NCI-H748 treated with DMSO at 0.1 percent for 48 hours (cell line): ENCODE results near the gene PALD1.

ENCODE experiments used
- DNase-seq: peaks from one replicate; lab custom pipeline; 2025; lab: John Stamatoyannopoulos, UW

The PALD1 gene

GRCh38 chr10:70507966-70508365 lies 29.4 kb downstream of the PALD1 start:
- DNase-seq = no peak

DNA sequence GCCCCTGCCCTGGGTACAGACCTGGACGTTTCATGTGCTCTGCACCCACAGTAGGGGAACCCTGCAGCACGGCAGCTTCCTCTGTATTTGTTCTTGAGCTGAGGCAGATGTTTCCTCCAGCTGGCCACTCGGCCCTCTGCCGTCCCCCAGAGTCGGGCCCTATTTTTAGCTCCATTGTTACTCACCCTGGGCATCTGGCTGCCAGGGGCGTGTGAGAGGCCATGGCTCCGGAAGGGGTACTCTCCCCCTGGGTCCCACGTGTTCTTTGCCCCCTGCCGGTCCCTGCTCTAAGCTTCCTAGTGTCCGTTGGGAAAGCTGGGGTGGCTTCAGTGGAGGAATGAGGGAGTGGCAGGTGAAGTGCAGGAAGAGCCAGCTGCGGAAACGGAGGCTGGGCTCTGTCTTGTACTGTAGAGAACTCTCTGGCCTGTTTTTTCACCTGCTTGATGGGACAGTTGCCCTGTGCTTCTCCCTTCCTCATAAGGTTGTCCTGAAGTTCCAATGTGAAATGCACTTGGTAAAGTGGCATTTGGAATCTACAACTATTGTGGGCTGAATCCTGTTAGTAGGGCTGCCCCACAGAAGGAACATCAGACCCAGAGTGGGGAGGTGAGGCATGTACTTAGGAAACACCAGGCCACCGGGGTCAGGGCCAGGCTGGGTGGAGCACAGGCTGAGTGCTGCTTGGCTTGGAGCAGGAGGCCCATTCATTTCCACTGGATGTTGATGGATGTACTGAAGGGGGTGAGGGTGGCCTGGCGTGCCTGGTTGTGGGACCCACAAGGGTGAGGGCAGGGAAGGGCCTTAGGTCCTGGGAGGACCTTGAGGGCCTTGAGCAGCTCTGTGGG lies 30.6 kb downstream of the PALD1 start:
- no peak for DNase-seq

GRCh38 chr10:70509757-70510147 lies 31.2 kb downstream of the PALD1 start:
- DNase-seq = no peak

DNA sequence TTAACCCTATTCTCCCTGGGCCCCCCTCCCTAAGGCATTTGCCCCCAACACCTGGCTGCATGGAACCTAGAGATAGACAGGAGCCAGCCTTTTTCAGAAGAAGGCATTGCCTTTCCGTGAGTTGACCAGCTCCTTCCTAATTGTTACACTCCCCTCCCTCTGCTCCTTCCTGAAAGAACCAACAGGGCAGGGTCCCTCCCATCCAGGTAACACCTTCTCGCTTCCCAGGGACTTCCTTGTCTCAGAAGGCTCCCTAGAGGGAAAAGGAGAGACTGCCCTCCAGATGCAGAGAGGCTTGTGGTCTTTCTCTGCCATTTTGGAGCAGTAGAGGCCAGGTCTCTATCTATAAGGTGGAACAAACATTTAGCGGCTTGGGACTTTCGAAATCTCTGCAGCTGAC lies 31.9 kb downstream of the PALD1 start:
- DNase-seq = no peak

DNA sequence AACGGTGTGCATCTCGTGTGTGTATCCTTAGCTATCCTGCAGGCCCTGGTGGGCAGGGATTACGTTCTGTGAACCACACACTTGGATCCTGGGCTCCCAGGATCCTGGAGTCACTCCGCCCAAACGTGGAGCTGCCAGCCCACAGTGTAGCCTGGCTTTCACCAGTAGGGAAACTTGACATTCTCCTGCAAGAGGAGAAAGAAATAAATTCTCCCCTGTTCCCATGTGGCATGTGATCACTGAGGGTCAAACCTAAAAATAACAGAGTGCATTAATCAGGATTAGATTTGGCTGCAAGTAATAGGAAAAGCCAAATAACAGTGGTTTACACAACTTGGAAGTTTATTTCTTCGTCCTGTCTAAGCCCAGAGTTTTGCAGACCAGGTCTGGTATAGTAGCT lies 32.3 kb downstream of the PALD1 start:
- DNase-seq = no peak

DNA sequence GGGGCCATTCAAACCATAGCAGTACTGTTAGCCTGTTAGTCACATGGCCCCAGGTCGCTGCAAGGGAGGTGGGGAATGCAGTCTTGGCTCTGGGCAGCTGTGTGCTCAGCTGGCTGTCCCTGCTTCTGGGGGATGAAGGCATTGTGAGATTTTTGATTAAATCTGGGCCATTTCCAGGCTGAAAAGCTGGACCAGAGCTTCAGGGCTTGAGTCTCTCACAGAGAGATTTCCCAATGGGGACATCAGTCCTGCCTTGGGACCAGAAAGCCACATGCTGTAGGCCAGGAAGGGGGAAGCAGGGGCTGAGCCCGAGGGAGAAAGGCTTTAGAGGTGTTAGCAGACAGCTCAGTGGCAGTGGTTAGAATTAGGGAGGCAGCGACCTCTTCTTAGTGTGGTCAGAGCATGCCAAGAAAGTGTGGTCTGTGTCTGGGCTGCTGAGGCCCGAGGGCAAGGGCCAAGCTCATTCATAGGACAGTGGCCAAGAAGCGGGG lies 33.6 kb downstream of the PALD1 start:
- no peak for DNase-seq

GRCh38 chr10:70513848-70514309 lies 35.3 kb downstream of the PALD1 start:
- no peak for DNase-seq

- DNase-seq = no peak
Observed at GRCh38 chr10:70514591-70514990, 36.0 kb downstream of the PALD1 start.

DNA sequence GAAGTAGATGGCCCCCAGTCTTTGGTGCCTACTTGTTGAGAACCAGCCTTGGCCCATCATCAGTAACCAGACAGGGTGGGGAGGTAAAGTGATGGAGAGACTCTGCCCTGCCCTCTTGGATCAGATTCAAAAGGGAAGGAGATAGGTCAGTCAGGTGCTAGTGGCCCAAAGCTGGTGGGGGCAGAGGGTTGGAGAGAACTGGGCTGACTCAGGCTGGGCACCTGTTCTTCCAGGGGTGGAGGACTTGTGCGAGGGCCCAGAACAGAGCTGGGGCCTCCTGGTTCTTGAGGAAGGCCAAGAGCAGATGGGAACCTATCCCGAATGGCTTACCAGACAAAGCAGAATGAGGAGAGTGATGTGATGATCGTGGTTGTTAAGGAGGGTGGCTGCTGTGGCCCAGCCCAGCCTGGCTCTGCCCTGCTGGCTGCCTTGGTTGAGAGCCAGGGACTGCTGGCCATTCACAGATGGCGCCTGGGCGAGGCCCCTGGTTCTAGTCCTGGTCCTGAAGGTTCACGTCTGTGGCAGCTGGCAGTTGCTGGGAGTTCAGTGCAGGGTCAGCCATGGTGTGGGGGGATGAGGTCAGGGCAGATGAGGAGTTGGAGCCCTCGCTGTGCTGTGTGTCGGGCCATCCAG lies 36.6 kb downstream of the PALD1 start:
- no peak for DNase-seq

- no peak for DNase-seq
Observed at GRCh38 chr10:70518695-70519094, 40.1 kb downstream of the PALD1 start.

GRCh38 chr10:70523057-70523456 lies 44.5 kb downstream of the PALD1 start:
- DNase-seq = no peak

DNA sequence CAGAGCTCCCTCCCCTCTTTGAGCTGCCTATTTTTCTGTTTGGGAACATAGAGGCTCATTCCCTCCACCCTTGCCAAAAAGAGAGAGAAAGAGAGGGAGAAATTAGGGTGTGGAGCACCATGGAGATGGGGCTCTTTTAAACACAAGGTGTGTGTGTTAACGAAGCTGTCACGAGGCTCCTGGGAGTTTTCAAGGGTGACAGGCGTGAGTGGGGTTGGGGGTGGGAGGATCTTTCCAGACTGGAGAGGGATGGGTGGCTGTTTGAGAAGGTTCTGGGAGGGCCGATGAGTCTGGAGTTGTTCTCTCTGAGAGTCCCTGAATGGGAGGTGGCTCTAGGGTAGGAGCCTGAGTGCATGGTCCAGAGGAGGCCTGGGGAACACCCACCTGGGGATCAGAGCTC lies 45.0 kb downstream of the PALD1 start:
- no peak for DNase-seq

DNA sequence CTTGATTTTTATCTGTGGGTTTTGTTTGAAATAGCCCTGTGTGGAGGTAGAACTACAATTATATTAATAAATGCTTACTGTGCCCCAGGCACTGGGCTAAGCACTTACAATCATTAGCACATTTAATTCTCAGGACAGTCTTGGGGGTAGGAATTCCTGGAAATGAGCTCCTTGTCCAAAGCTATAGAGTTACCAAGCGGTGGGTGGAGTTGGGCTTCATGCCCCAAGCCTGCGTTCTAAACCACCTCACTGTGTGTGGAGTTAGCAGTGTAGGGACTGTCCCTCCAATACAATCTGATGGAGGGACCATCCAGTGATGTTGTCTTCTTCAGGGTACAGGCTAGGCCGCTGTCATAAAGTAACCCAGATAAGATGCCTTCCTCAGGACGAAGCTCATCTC lies 49.7 kb downstream of the PALD1 start:
- no peak for DNase-seq

DNA sequence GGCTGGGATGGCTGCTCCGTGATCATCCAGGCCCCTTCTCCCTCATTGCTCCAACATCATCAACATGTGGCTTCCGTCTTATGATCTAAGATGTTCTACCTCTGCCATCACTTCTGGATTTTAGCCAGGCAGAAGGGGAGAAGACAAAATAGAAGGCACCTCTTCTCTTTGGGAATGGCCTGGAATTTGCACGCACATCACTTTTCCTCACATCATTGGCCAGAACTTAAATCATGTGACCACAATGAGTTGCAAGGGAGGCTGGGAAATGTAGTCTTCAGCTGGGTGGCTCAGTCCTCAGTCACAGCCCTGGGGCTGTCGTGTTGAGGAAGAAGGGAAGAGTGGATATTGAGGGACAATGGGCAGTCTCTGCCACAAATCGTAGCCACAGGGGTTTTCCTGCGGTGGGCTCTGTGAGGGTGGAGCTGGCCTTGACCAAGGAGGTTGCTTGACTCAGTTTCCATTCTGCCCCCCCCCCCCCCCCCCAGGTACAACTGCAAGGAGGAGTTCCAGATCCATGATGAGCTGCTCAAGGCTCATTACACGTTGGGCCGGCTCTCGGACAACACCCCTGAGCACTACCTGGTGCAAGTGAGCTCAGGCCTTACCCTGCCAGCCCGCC lies 50.3 kb downstream of the PALD1 start:
- no peak for DNase-seq

DNA sequence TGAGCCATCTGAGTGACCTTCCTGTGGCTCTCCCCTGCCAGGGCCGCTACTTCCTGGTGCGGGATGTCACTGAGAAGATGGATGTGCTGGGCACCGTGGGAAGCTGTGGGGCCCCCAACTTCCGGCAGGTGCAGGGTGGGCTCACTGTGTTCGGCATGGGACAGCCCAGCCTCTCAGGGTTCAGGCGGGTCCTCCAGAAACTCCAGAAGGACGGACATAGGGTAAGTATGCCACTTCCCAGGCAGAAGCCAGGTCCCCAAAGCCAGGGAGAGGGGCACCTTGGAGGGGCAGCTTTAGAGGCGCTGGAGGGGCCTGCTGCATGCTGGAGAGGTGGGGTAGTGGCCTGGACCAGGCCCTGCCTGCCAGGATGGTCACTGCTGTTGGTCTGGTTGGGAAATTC lies 51.3 kb downstream of the PALD1 start:
- DNase-seq = no peak

DNA sequence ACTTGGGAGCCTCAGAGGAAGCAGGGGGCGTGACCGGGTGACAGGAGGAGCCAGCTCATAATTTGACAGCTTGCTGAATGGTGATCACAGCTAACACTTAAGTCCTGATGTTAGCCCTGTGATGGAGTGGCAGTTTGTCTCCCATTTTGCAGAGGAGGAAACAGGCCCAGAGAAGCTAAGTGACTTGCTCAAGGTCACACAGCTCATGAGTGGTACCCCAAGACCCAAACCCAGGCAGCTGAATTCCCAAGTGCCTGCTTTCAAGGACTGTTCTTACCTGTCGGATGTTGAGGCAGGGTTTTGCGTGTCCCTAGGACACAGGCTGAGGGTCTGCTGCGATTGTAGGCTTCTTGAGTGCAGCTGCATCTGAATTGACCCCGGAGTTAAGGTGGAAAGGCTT lies 51.7 kb downstream of the PALD1 start:
- no peak for DNase-seq

DNA sequence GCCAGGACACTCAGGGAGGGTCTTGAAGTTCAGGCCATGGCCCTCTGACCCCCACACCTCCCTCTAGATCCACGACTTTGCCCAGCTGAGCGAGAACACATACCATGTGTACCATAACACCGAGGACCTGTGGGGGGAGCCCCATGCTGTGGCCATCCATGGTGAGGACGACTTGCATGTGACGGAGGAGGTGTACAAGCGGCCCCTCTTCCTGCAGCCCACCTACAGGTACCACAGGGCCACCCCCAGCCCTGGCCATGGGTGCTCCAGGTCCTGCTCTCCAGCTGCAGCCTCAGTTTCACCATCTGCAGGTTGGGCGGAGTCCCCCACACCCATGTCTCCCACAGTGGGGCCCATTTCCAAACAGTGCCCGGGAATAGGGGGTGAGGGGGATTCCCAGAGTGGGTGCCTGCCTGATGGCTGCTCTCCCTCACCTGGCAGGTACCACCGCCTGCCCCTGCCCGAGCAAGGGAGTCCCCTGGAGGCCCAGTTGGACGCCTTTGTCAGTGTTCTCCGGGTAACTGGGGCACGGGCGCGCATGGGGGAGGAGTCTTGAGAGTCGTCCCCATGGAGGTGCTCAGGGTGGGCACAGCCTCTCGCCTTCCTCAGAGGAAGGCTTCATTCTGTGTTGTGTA lies 54.1 kb downstream of the PALD1 start:
- DNase-seq = no peak

DNA sequence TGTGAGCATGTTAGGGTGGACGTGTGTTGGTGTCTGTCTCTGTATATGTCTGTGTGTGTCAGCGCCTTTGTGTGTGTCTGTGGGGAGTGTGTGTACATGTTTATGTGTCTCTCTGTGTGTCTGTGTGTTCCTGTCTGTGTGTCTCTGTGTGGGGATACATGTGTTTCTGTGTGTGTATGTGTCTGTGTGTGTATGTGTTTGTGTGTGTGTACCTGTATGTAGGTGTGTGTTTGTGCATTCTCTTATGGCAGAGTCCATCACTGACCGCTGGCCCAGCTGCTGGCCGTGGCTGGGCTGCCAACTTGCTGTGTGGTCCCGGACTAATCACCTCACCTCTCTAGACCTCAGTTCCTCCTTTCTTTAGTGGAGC lies 54.6 kb downstream of the PALD1 start:
- no peak for DNase-seq

DNA sequence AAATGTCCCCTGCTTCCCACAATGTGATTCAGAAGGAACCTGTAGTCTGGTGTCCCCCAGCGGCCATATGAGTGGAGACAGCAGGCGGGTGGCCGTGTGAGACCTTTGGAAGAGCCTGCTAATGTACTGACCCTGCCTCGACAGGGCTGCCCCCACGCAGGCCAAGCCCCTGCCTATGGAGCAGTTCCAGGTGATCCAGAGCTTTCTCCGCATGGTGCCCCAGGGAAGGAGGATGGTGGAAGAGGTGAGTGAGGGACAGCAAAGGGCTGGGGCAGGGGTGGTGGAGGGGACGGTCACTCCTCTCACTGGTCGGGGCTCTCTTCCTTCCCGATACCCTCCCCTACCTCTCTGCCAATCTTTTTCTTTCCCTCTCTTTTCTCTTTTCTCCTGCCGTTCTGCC lies 55.7 kb downstream of the PALD1 start:
- DNase-seq = no peak

- DNase-seq = no peak
Observed at GRCh38 chr10:70535001-70535400, 56.4 kb downstream of the PALD1 start.

DNA sequence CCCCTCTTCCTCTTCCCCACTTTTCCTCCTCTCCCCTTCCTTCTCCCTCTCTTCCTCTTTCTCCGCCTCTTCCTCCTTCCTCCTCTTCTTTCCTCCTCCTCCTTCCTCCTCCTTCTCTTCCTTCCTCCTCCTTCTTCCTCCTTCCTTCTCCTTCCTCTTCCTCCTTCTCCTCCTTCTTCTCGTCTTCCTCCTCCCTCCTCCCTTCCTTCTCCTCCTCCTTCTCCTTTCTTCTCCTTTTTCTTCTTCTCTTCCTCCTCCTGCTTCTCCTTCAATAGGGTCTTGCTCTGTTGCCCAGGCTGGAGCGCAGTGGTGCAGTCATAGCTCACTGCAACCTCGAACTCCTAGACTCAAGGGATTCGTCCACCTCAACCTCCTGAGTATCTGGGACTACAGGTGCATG lies 56.9 kb downstream of the PALD1 start:
- no peak for DNase-seq

DNA sequence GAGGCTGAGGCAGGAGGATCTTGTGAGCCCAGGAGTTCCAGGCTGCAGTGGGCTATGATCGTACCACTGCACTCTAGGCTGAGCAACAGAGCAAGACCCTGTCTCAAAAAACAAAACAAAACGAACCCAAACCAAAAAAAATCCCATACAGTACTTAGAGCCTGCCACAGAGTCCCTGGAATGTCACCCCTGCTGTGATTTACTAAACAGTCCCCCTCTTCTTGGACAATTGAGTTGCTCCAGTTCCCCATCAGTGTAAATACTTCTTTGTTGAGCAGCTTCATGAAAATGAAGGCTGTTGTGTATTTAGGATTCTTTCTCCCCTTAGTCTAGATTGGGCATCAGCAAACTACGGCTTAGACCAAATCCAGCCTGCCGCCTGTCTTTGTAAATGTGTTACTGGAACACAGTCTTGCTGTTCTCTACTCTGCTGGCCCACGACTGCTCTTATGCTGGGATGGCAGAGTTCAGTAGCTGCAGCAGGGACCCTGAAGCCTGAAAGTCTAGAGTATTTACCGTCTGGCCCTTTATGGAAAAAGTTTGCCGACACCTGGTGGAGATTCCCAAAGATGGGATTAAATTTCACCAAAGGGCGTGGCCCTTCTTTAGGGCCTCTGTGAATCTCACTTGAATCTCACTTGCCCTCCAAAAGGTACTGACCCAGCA lies 57.8 kb downstream of the PALD1 start:
- no peak for DNase-seq
